ENCODE measurements around the gene SPPL3.

The SPPL3 gene

DNA sequence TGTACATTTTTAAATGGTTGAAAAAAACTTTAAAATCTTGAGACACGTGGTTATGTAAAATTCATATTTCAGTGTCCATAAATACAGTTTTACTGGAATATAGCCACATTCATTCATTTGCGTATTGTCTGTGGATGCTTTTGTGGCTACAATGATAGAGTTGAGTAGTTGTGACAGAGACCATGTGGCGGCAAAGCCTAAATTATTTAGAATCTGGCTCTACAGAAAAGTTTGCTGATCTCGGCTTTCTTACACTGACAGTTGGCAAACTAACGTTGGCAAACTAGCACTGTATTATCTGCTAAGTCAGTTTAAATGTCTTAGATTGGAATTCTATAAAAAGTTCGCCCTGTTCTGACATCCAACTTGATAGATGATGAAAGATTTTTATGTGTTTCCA lies 191.5 kb downstream of the SPPL3 start:
- Histone ChIP-seq H3K23ac (ENCODE audit: low read length) (no peak overlapping the region), H3K56ac (ENCODE audit: low read length) (no peak overlapping the region), H3K4ac (ENCODE audit: low read depth, low read length) (no peak overlapping the region), H3K27me3 (ENCODE audit: insufficient read depth, low read length, poor library complexity) (no peaks in the 10 kb centered on the region), H2AK5ac (ENCODE audit: low read length) (no peak overlapping the region), H2BK120ac (ENCODE audit: low read depth, low read length) (no peak overlapping the region), H3K36me3 (ENCODE audit: control insufficient read depth, insufficient read depth, low read length) (peaks cover 8% of the 10 kb centered on the region), H3K79me1 (ENCODE audit: low read length) (peaks cover 11% of the 10 kb centered on the region), H2BK5ac (ENCODE audit: low read length) (no peak overlapping the region), H4K5ac (ENCODE audit: low read length) (no peak overlapping the region), H4K8ac (ENCODE audit: low read depth, low read length) (no peak overlapping the region), H3K27ac (ENCODE audit: low read depth, low read length) (no peak overlapping the region), H3K18ac (ENCODE audit: low read length) (no peak overlapping the region), H3K9ac (ENCODE audit: low read length) (no peak overlapping the region), H3K79me2 (ENCODE audit: control insufficient read depth, insufficient read depth, low read length) (peaks cover 9% of the 10 kb centered on the region), H3K4me3 (ENCODE audit: low read length) (no peak overlapping the region), H3K4me2 (ENCODE audit: low read length) (no peak overlapping the region), H3K4me1 (ENCODE audit: control insufficient read depth, low read depth, low read length) (peaks cover 4% of the 10 kb centered on the region), H2BK15ac (replicated peaks; ENCODE audit: low read depth) (no peak overlapping the region)
- WGBS (ENCODE audit: extremely low coverage, insufficient coverage, low lambda C conversion rate) = no CpG with 5 or more reads among the region's 6 CpGs
- no peak for DNase-seq
